ENCODE measurements around the gene FOXK1. TPM values are rescaled to one million over a fixed set of nuclear protein-coding genes. Genes with fewer than 3 reads are reported as not detected.

FOXK1 gene
- total RNA-seq, 6 donors from 2014 or later = 25.1 to 40.7 (median 34.1) TPM

DNA sequence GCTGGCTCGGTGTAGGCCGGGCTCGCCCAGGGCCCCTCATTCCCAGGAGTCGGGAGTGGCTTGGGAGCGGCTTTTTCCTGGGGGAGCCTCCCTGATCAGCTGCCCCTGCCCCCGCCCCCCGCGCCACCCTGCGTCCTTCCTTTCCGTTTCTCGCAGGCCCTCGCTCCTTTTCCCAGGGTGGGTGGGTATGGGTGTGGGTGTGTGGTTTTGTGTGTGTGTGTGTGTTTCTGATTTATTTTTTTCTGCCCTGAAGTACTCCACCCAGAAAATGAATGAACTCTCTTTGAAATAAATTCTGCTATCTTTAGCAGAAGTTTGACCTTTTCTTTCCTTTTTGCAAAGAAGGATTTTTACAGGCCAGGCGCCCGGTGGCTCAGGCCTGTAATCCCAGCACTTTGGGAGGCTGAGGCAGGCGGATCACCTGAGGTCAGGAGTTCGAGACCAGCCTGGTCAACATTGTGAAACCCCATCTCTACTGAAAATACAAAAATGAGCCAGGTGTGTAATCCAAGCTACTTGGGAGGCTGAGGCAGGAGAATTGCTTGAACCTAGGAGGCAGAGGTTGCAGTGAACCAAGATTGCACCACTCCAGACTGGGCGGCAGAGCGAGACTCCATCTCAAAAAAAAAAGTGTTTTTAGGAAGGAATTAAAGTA is 63.3 kb downstream of the FOXK1 start:
- Histone ChIP-seq H3K36me3 (peaks cover 4 to 29% (median 14%) of the 10 kb centered on the region in 4 donors), H3K4me1 (peaks cover 48 to 60% (median 56%) of the 10 kb centered on the region in 4 donors), H3K9me3 (no peaks in the 10 kb centered on the region), H3K27me3 (no peaks in the 10 kb centered on the region), H3K27ac (peak overlapping the region; percentile 88 to 94 (median 91)), H3K4me3 (peak overlapping the region in 3 of 4 donors; percentile 22 to 44 (median 44))
- WGBS, 2 donors = 7 to 9% methylated on average over 13 to 18 of the region's 18 CpGs
- TF ChIP-seq, protein P1, sequence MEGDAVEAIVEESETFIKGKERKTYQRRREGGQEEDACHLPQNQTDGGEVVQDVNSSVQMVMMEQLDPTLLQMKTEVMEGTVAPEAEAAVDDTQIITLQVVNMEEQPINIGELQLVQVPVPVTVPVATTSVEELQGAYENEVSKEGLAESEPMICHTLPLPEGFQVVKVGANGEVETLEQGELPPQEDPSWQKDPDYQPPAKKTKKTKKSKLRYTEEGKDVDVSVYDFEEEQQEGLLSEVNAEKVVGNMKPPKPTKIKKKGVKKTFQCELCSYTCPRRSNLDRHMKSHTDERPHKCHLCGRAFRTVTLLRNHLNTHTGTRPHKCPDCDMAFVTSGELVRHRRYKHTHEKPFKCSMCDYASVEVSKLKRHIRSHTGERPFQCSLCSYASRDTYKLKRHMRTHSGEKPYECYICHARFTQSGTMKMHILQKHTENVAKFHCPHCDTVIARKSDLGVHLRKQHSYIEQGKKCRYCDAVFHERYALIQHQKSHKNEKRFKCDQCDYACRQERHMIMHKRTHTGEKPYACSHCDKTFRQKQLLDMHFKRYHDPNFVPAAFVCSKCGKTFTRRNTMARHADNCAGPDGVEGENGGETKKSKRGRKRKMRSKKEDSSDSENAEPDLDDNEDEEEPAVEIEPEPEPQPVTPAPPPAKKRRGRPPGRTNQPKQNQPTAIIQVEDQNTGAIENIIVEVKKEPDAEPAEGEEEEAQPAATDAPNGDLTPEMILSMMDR (IDR thresholded peaks at IDR 0.05) = no peak
- no peak for TF ChIP-seq EP300 (IDR thresholded peaks at IDR 0.05)
- no peak for TF ChIP-seq POLR2AphosphoS5 (IDR thresholded peaks at IDR 0.05)
- TF ChIP-seq POLR2A (IDR thresholded peaks at IDR 0.05) = no peak
- peak in 1 of 2 donors; percentile 71 for ATAC-seq (ENCODE audit: low FRiP score in 2 of 2)
- DNase-seq = no peak

DNA sequence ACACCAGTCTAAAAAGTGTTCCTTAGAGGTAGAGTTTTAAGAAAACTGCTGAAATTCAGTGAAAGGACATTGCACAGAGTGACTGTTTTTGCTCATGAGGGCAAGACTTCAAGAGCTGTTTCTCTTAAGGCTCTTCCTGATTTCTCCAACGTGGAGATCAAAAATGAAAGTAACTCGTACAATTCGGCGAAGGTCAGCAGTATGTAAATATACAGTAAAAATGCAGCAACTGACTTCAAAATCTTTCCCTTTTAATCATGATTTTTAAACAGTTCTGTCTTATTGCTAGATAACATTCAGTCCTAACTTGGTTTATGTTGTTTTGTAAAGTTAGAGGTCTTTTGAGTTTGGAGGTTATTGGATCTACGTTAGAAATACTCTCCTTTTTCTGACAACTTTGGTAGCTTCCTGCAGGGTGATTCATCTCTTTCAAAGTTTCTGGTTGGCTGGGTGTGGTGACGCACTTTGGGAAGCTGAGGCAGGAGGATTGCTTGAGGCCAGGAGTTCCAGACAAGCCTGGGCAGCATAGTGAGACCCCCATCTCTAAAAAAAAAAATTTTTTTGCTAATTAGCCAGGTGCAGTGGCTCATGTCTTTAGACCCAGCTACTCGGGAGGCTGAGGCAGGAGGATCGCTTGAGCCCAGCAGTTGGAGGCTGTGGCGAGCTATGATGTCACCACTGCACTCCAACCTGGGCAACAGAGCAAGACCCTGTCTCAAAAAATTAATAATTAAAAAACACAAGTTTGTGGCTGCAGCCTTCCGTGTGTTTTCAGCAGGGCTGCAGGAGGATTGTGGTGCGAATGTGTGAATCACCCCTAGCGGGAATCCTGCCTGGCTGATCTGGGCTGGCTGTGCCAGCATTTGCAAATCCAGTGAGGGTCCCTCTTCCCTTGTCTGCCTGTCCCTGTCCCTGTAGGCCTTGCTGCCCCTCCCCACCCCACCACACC is 64.2 kb downstream of the FOXK1 start:
- DNase-seq = peak in 1 of 2 donors; percentile 65
- WGBS, 2 donors = 43 to 46% methylated on average over 12 of the region's 12 CpGs
- Histone ChIP-seq H3K36me3 (peaks cover 4 to 24% (median 14%) of the 10 kb centered on the region in 4 donors), H3K27me3 (no peaks in the 10 kb centered on the region), H3K27ac (peak overlapping the region; percentile 88 to 94 (median 91)), H3K4me3 (peak overlapping the region in 3 of 4 donors; percentile 22 to 44 (median 44)), H3K9me3 (no peaks in the 10 kb centered on the region), H3K4me1 (peaks cover 48 to 60% (median 56%) of the 10 kb centered on the region in 4 donors)
- TF ChIP-seq POLR2A (IDR thresholded peaks at IDR 0.05) (peak in 1 of 4 donors; percentile 10), POLR2AphosphoS5 (IDR thresholded peaks at IDR 0.05) (no peak)
- ATAC-seq (ENCODE audit: low FRiP score in 2 of 2) = peak in 1 of 2 donors; percentile 60

DNA sequence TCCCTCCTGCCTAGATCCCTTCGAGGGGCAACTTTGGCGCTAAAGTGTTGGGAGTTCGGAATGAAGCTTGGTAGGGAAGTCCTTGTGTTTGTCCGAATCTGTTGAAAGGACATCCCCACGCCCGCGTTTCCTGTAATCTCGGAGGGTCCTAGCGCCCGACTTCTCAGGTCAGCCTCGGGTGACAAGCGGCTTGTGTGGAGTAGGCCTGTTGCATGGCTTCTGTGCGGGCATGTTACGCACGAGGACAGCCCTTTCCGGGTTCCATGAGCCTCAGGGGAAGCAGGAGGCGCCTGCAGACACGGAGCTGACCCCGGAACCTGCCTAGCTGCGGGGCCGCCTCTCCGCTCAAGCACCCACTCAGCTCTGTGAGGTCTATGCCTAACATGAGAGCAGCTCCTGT is 64.9 kb downstream of the FOXK1 start:
- Histone ChIP-seq H3K9me3 (no peaks in the 10 kb centered on the region), H3K27ac (peak overlapping the region; percentile 88 to 94 (median 91)), H3K27me3 (no peaks in the 10 kb centered on the region), H3K4me1 (peaks cover 48 to 66% (median 57%) of the 10 kb centered on the region in 4 donors), H3K36me3 (peaks cover 4 to 18% (median 11%) of the 10 kb centered on the region in 4 donors), H3K4me3 (peak overlapping the region in 1 of 4 donors; percentile 44)
- peak in 1 of 2 donors; percentile 29 for TF ChIP-seq POLR2AphosphoS5 (IDR thresholded peaks at IDR 0.05)
- TF ChIP-seq, protein P1 (IDR thresholded peaks at IDR 0.05) = no peak
- no peak for ATAC-seq (ENCODE audit: low FRiP score in 2 of 2)
- no peak for DNase-seq
- WGBS, 2 donors = 68 to 73% methylated on average over 16 to 21 of the region's 22 CpGs

DNA sequence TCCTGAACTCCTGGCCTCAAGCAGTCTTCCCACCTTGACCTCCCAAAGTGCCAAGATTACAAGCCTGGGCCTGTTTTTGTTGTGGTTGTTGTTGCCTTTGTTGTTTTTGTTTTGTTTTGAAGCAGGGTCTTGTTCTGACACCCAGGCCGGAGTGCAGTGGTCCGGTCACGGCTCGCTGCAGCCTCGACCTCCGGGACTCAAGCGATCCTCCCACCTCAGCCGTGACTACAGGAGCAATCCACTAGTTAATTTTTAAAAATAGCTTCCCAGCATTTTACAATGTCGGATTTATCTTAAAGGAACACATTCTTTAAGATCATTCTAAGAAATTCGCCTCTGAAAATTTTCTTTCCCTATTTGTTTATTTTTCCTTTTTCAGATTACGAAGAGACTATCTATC is 65.7 kb downstream of the FOXK1 start:
- Histone ChIP-seq H3K4me1 (peaks cover 48 to 67% (median 57%) of the 10 kb centered on the region in 4 donors), H3K4me3 (no peak overlapping the region), H3K36me3 (peaks cover 0 to 12% (median 4%) of the 10 kb centered on the region in 4 donors), H3K9me3 (no peaks in the 10 kb centered on the region), H3K27me3 (no peaks in the 10 kb centered on the region), H3K27ac (peak overlapping the region; percentile 88 to 94 (median 91))
- no peak for ATAC-seq (ENCODE audit: low FRiP score in 2 of 2)
- 73 to 79% methylated on average over 11 of the region's 11 CpGs for WGBS, 2 donors
- DNase-seq = no peak
- TF ChIP-seq EP300 (IDR thresholded peaks at IDR 0.05) = no peak
- no peak for TF ChIP-seq POLR2A (IDR thresholded peaks at IDR 0.05)
- no peak for TF ChIP-seq POLR2AphosphoS5 (IDR thresholded peaks at IDR 0.05)
- TF ChIP-seq, protein P1 (IDR thresholded peaks at IDR 0.05) = no peak

DNA sequence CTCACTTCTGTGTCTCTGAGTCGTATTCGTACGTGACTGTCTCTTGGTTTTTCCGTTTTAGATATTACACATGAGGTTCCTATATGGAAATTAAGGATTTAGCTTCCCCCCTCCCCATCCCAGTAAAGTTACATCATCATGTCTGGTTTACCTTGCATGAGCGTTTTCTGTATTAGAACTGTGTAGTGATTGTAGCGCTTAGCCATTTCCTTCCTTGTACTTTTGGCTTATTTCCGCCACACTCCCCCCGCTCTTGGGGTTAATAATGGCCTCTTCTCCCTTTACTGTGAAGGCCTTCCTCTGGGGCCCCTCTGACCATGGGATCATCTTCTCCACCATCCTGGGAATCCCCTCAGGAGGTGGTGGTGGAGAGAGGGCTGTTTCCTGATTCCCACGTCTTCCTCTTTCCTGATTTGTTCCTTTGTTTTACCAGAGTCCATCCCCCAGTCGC is 66.2 kb downstream of the FOXK1 start:
- Histone ChIP-seq H3K4me1 (peaks cover 46 to 68% (median 53%) of the 10 kb centered on the region in 4 donors), H3K27me3 (no peaks in the 10 kb centered on the region), H3K4me3 (no peak overlapping the region), H3K9me3 (no peaks in the 10 kb centered on the region), H3K36me3 (peaks cover 0 to 8% (median 4%) of the 10 kb centered on the region in 4 donors), H3K27ac (peak overlapping the region; percentile 44 to 94 (median 88))
- DNase-seq (no peak), ATAC-seq (ENCODE audit: low FRiP score in 2 of 2) (no peak)
- WGBS, 2 donors = 43 to 55% methylated on average over 10 of the region's 10 CpGs
- TF ChIP-seq EP300 (IDR thresholded peaks at IDR 0.05) = no peak
- TF ChIP-seq POLR2AphosphoS5 (IDR thresholded peaks at IDR 0.05) = peak in 1 of 2 donors; percentile 36

Data from upper lobe of left lung (tissue), 6 donors.